ENCODE results near the gene SLC4A1. TPM values are rescaled to one million over a fixed set of nuclear protein-coding genes. Genes with fewer than 3 reads are reported as not detected.

The SLC4A1 gene
- polyA plus RNA-seq, 1 of the 3 experiments (the other 2 are of a cell fraction), result not detected

DNA sequence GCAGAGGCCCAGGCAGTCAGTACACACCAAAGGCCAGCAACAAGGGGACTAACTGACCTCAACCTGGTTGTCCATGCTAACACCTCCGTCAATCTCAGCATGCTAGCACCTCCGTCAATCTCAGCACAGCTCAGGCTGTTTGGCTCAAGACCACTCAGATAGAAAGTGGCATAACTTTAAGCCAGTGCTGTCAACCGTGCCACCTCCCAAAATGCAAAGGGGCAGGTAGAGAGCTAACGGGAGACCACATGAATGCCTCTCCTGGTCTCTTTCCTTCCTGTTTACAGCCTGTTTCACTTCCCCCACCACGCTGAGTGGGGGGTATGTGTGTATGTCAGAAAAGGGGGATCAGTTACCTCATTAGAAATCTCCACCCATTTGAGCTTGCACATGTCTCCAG lies 51.8 kb downstream of the SLC4A1 start:
- no peak overlapping the region for H3K4me2 ChIP-seq
- peaks cover 6% of the 10 kb centered on the region for H3F3A ChIP-seq (replicated peaks; ENCODE audit: insufficient read depth)
- no peak for DNase-seq
- H2AFZ ChIP-seq (ENCODE audit: low read depth), result no peak overlapping the region
- peaks cover 31% of the 10 kb centered on the region for H4K20me1 ChIP-seq (ENCODE audit: insufficient read depth)
- no peak overlapping the region for H3K9ac ChIP-seq
- H3K4me3 ChIP-seq (ENCODE audit: low read depth in 2 of 2, low read length in 1 of 2), result no peak overlapping the region
- H3K9me2 ChIP-seq, result no peaks in the 10 kb centered on the region
- H3K79me2 ChIP-seq (ENCODE audit: insufficient read depth), result peaks cover 47% of the 10 kb centered on the region
- CTCF ChIA-PET, result interaction anchor here (0.6 to 5.7 kb wide), 6 partner anchors 10 to 135 kb away, joined by 3 to 61 read pairs (median 8); partner anchors contain the start of genes ATXN7L3 and GRN
- peaks cover 12% of the 10 kb centered on the region in 2 experiments; a peak in 3 of 4 replicates for H3K4me1 ChIP-seq (ENCODE audit: control insufficient read depth in 1 of 2, insufficient read depth in 2 of 2, low read depth in 1 of 2, low read length in 1 of 2)
- TF ChIP-seq TCF12 (IDR thresholded peaks at IDR 0.05) (no peak), YY1 (IDR thresholded peaks at IDR 0.05; ENCODE audit: low read depth) (no peak), MXI1 (IDR thresholded peaks at IDR 0.05; ENCODE audit: low read depth, low read length) (no peak), FOXM1 (IDR thresholded peaks at IDR 0.05; ENCODE audit: low read depth) (no peak), SMC3 (IDR thresholded peaks at IDR 0.05; ENCODE audit: low read depth, low read length) (no peak), RFX5 (IDR thresholded peaks at IDR 0.05; ENCODE audit: low read length) (no peak), EZH2phosphoT487 (IDR thresholded peaks at IDR 0.05; ENCODE audit: borderline replicate concordance, low read depth) (no peak), GATA2 (CRISPR knock-in tag; IDR thresholded peaks at IDR 0.05) (no peak), RCOR1 (IDR thresholded peaks at IDR 0.05; ENCODE audit: low read length) (no peak), ELF1 (IDR thresholded peaks at IDR 0.05) (no peak), CHD2 (IDR thresholded peaks at IDR 0.05; ENCODE audit: low read length, partially characterized antibody) (no peak), TEAD4 (IDR thresholded peaks at IDR 0.05; ENCODE audit: borderline replicate concordance, insufficient read depth) (no peak), FOSL2 (IDR thresholded peaks at IDR 0.05; ENCODE audit: borderline replicate concordance, low read depth) (no peak)
- TF ChIP-seq, protein P1, sequence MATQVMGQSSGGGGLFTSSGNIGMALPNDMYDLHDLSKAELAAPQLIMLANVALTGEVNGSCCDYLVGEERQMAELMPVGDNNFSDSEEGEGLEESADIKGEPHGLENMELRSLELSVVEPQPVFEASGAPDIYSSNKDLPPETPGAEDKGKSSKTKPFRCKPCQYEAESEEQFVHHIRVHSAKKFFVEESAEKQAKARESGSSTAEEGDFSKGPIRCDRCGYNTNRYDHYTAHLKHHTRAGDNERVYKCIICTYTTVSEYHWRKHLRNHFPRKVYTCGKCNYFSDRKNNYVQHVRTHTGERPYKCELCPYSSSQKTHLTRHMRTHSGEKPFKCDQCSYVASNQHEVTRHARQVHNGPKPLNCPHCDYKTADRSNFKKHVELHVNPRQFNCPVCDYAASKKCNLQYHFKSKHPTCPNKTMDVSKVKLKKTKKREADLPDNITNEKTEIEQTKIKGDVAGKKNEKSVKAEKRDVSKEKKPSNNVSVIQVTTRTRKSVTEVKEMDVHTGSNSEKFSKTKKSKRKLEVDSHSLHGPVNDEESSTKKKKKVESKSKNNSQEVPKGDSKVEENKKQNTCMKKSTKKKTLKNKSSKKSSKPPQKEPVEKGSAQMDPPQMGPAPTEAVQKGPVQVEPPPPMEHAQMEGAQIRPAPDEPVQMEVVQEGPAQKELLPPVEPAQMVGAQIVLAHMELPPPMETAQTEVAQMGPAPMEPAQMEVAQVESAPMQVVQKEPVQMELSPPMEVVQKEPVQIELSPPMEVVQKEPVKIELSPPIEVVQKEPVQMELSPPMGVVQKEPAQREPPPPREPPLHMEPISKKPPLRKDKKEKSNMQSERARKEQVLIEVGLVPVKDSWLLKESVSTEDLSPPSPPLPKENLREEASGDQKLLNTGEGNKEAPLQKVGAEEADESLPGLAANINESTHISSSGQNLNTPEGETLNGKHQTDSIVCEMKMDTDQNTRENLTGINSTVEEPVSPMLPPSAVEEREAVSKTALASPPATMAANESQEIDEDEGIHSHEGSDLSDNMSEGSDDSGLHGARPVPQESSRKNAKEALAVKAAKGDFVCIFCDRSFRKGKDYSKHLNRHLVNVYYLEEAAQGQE (IDR thresholded peaks at IDR 0.05; ENCODE audit: low read depth, low read length), result no peak
- TF ChIP-seq, protein P2, sequence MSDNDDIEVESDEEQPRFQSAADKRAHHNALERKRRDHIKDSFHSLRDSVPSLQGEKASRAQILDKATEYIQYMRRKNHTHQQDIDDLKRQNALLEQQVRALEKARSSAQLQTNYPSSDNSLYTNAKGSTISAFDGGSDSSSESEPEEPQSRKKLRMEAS (IDR thresholded peaks at IDR 0.05; ENCODE audit: low read depth), result no peak
- TF ChIP-seq, protein P3, sequence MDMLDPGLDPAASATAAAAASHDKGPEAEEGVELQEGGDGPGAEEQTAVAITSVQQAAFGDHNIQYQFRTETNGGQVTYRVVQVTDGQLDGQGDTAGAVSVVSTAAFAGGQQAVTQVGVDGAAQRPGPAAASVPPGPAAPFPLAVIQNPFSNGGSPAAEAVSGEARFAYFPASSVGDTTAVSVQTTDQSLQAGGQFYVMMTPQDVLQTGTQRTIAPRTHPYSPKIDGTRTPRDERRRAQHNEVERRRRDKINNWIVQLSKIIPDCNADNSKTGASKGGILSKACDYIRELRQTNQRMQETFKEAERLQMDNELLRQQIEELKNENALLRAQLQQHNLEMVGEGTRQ (IDR thresholded peaks at IDR 0.05; ENCODE audit: borderline replicate concordance, low read depth, low read length), result no peak
- TF ChIP-seq, protein P4, sequence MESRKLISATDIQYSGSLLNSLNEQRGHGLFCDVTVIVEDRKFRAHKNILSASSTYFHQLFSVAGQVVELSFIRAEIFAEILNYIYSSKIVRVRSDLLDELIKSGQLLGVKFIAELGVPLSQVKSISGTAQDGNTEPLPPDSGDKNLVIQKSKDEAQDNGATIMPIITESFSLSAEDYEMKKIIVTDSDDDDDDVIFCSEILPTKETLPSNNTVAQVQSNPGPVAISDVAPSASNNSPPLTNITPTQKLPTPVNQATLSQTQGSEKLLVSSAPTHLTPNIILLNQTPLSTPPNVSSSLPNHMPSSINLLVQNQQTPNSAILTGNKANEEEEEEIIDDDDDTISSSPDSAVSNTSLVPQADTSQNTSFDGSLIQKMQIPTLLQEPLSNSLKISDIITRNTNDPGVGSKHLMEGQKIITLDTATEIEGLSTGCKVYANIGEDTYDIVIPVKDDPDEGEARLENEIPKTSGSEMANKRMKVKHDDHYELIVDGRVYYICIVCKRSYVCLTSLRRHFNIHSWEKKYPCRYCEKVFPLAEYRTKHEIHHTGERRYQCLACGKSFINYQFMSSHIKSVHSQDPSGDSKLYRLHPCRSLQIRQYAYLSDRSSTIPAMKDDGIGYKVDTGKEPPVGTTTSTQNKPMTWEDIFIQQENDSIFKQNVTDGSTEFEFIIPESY (IDR thresholded peaks at IDR 0.05; ENCODE audit: borderline replicate concordance, low read depth), result no peak
- TF ChIP-seq, protein P5, sequence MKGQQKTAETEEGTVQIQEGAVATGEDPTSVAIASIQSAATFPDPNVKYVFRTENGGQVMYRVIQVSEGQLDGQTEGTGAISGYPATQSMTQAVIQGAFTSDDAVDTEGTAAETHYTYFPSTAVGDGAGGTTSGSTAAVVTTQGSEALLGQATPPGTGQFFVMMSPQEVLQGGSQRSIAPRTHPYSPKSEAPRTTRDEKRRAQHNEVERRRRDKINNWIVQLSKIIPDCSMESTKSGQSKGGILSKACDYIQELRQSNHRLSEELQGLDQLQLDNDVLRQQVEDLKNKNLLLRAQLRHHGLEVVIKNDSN (IDR thresholded peaks at IDR 0.05; ENCODE audit: borderline replicate concordance, low read depth), result no peak
- TF ChIP-seq, protein P6, sequence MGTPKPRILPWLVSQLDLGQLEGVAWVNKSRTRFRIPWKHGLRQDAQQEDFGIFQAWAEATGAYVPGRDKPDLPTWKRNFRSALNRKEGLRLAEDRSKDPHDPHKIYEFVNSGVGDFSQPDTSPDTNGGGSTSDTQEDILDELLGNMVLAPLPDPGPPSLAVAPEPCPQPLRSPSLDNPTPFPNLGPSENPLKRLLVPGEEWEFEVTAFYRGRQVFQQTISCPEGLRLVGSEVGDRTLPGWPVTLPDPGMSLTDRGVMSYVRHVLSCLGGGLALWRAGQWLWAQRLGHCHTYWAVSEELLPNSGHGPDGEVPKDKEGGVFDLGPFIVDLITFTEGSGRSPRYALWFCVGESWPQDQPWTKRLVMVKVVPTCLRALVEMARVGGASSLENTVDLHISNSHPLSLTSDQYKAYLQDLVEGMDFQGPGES (IDR thresholded peaks at IDR 0.05; ENCODE audit: low read depth, low read length), result no peak
- H3K9me3 ChIP-seq, result no peaks in the 10 kb centered on the region
- POLR2A ChIA-PET, result interaction anchor here (1.5 kb wide), 1 partner anchor 104 kb away, joined by 9 read pairs; no protein-coding TSS in a partner anchor
- WGBS (ENCODE audit: low lambda C conversion rate), result 92% methylated on average over 4 of the region's 5 CpGs
- peaks cover 30 to 51% of the 10 kb centered on the region in 2 experiments for H3K36me3 ChIP-seq (replicated peaks in 1 of 2; ENCODE audit: control insufficient read depth in 1 of 2, insufficient read depth in 2 of 2, low read length in 1 of 2)
- no peaks in the 10 kb centered on the region for H3K27me3 ChIP-seq (ENCODE audit: insufficient read depth)
- H3K27ac ChIP-seq (ENCODE audit: low read depth in 2 of 2, low read length in 1 of 2), result no peak overlapping the region
